Breast epithelium (tissue), 3 donors: ENCODE data around the gene SCLY.

ENCODE experiments used
- CTCF ChIP-seq, 3 donors: fragments of 450-650 bp; IDR thresholded peaks; one replicate each; pipeline ENCODE4 v1.5.1; 2016 to 2017; ENCODE audit warnings: antibody characterized with exemption in 3 of 3, mild to moderate bottlenecking in 3 of 3, moderate library complexity in 3 of 3
- POLR2A ChIP-seq: fragments of 450-650 bp; IDR thresholded peaks from one replicate; pipeline ENCODE4 v1.6.1; 2016; ENCODE audit warnings: antibody characterized with exemption, mild to moderate bottlenecking, moderate library complexity

GRCh38 chr2:238019962-238020361 is 40.8 kb upstream of the SCLY start:
- TF ChIP-seq CTCF (IDR thresholded peaks at IDR 0.05): no peak
- TF ChIP-seq POLR2A: no peak
